IPS-15b (cell line): ENCODE measurements around the gene TSPYL4.
A peak's percentile ranks its signal among the peaks of the same experiment; 100 is the strongest.

ENCODE experiments used
- H3K27me3 ChIP-seq: one replicate; pipeline ENCODE4 v1.6.1; 2013; ENCODE audit warnings: low read length; ENCODE audit not compliant: control insufficient read depth, insufficient read depth
- H3K36me3 ChIP-seq: one replicate; pipeline ENCODE4 v1.6.1; 2013; ENCODE audit warnings: low read length; ENCODE audit not compliant: control insufficient read depth, insufficient read depth
- H3K4me1 ChIP-seq: one replicate; pipeline ENCODE4 v1.6.1; 2013; ENCODE audit warnings: mild to moderate bottlenecking, low read length; ENCODE audit not compliant: control insufficient read depth, insufficient read depth
- H3K4me3 ChIP-seq: one replicate; pipeline ENCODE4 v1.5.1; 2013; ENCODE audit warnings: low read depth, low read length
- H3K9ac ChIP-seq: one replicate; pipeline ENCODE4 v1.6.1; 2013; ENCODE audit warnings: low read depth, mild to moderate bottlenecking, low read length
- H3K9me3 ChIP-seq: one replicate; pipeline ENCODE4 v1.6.1; 2013; ENCODE audit warnings: mild to moderate bottlenecking, low read length; ENCODE audit not compliant: control insufficient read depth, insufficient read depth

The TSPYL4 gene

DNA sequence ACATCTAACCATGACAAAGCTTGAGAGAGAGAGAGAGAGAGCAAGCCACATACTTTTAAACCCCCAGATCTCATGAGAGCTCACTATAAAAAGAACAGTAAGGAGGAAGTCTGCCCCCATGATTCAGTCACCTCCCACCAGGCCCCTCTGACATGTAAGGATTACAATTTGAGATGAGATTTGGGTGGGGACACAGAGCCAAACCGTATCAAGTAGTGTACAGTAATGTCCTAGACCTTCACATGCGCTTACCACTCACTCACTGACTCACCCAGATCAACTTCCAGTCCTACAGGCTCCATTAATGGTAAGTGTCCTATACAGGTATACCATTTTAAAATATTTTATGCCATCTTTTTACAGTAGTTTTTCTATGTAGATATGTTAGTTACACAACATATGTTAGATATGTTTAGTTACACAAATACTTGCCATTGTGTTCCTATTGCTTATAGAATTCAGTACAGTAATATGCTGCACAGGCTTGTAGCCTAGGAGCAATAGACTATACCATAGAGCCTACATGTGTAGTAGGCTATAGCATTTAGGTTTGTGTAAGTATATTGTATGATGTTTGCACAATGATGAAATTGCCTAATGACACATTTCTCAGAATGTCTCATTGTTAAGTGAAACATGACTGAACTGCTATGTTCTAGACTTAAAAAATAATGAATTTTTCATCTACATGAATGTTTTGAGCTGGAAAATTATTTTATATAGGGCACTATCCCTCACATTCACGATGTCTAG, 14.1 kb upstream of the TSPYL4 start:
- Histone ChIP-seq H3K9ac (no peak overlapping the region), H3K4me1 (peaks cover 16% of the 10 kb centered on the region), H3K9me3 (no peaks in the 10 kb centered on the region), H3K27me3 (no peaks in the 10 kb centered on the region), H3K4me3 (no peak overlapping the region), H3K36me3 (no peaks in the 10 kb centered on the region)

DNA sequence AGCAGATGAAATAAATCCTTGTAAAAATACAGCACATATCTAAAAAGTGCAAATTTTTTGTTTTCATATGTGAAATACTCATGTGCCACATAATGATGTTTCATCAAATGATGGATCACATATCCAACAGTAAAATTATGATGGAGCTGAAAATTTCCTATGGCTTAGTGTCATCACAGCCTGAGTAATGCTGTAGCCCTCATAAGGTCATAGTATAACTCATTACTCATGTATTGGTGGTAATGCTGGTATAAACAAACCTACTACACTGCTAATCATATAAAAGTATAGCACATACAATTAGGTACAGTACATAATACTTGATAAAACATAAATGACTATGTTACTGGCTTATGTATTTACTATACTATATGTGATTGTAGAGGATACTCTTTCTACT, 12.9 kb upstream of the TSPYL4 start:
- no peaks in the 10 kb centered on the region for H3K27me3 ChIP-seq
- H3K9ac ChIP-seq = no peak overlapping the region
- no peak overlapping the region for H3K4me3 ChIP-seq
- H3K36me3 ChIP-seq = no peaks in the 10 kb centered on the region
- H3K9me3 ChIP-seq = no peaks in the 10 kb centered on the region
- peaks cover 9% of the 10 kb centered on the region for H3K4me1 ChIP-seq

GRCh38 chr6:116265041-116265829, 11.4 kb upstream of the TSPYL4 start:
- Histone ChIP-seq H3K9me3 (no peaks in the 10 kb centered on the region), H3K27me3 (no peaks in the 10 kb centered on the region), H3K4me1 (no peaks in the 10 kb centered on the region), H3K36me3 (no peaks in the 10 kb centered on the region), H3K4me3 (no peak overlapping the region), H3K9ac (no peak overlapping the region)

DNA sequence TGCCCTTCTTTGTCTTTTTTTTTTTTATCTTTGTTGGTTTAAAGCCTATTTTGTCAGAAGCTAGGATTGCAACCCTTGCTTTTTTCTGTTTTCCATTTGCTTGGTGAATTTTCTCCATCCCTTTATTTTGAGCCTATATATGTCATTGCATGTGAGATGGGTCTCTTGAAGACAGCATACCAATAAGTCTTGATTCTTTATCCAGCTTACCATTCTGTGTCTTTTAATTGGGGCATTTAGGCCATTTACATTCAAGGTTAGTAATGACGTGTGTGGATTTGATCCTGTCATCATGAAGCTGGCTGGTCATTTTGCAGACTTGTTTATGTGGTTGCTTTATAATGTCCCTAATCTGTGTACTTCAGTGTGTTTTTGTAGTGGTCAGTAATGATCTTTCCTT, 9.5 kb upstream of the TSPYL4 start:
- H3K36me3 ChIP-seq = no peaks in the 10 kb centered on the region
- no peak overlapping the region for H3K9ac ChIP-seq
- no peaks in the 10 kb centered on the region for H3K27me3 ChIP-seq
- no peaks in the 10 kb centered on the region for H3K4me1 ChIP-seq
- no peaks in the 10 kb centered on the region for H3K9me3 ChIP-seq
- H3K4me3 ChIP-seq = no peak overlapping the region

- no peak overlapping the region for H3K9ac ChIP-seq
- no peaks in the 10 kb centered on the region for H3K4me1 ChIP-seq
- H3K36me3 ChIP-seq = no peaks in the 10 kb centered on the region
- H3K4me3 ChIP-seq = no peak overlapping the region
- H3K27me3 ChIP-seq = no peaks in the 10 kb centered on the region
- no peaks in the 10 kb centered on the region for H3K9me3 ChIP-seq
These were observed 4.6 kb upstream of the TSPYL4 start for GRCh38 chr6:116258520-116258919.

GRCh38 chr6:116256694-116257093, 2.8 kb upstream of the TSPYL4 start:
- Histone ChIP-seq H3K9ac (no peak overlapping the region), H3K4me3 (no peak overlapping the region), H3K9me3 (no peaks in the 10 kb centered on the region), H3K27me3 (no peaks in the 10 kb centered on the region), H3K4me1 (peaks cover 7% of the 10 kb centered on the region), H3K36me3 (no peaks in the 10 kb centered on the region)

DNA sequence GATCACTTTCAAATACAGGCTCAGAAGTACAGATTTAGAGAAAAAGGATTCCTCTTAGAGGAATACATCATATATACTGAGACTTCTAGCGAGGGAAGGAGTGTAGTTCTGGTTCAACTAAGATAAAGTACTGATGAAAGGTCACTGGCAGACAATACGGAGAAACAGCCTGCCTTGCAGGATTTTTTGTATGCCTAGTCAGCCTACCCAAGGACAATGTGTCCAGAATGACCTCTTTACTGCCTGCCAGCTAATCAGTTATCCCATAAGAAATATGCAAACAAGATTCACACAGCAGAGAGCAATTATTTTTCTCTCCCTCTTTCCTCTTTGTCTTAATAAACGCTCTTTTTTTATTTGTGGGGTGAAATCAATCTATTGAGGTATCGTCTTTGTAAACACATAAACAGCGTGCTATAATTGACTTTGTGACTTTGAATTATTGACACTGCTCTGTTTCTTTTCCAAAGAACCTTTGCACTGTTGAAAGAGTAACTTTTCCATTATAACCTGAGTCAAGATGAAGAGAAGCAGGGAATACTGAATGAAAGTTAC, 1.4 kb upstream of the TSPYL4 start:
- Histone ChIP-seq H3K36me3 (no peaks in the 10 kb centered on the region), H3K9ac (no peak overlapping the region), H3K4me1 (peaks cover 10% of the 10 kb centered on the region), H3K9me3 (no peaks in the 10 kb centered on the region), H3K27me3 (no peaks in the 10 kb centered on the region), H3K4me3 (no peak overlapping the region)

GRCh38 chr6:116254297-116255056, 602 bp upstream of the TSPYL4 start:
- peak overlapping the region; percentile 90 for H3K4me3 ChIP-seq
- H3K27me3 ChIP-seq = no peaks in the 10 kb centered on the region
- no peaks in the 10 kb centered on the region for H3K36me3 ChIP-seq
- peaks cover 14% of the 10 kb centered on the region for H3K4me1 ChIP-seq
- no peaks in the 10 kb centered on the region for H3K9me3 ChIP-seq
- peak overlapping the region; percentile 74 for H3K9ac ChIP-seq

DNA sequence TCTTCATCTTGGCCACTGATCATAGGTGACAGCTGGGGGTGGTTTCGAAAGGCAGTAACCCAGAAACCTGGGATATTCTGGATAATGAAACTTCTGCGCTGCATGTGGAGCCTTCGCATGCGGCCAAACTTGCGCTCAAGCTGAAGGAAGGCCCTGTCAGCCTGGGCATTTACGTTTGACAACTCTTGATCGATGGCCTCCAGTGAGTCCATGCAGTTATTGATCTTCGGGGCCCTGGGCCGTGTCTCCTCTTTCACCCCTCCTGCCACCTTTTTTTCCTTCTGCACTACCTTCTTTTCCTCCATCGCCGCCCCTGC, 729 bp downstream of the TSPYL4 start:
- Histone ChIP-seq H3K4me3 (peak overlapping the region; percentile 90), H3K9me3 (no peaks in the 10 kb centered on the region), H3K36me3 (no peaks in the 10 kb centered on the region), H3K4me1 (peaks cover 14% of the 10 kb centered on the region), H3K9ac (no peak overlapping the region), H3K27me3 (no peaks in the 10 kb centered on the region)

DNA sequence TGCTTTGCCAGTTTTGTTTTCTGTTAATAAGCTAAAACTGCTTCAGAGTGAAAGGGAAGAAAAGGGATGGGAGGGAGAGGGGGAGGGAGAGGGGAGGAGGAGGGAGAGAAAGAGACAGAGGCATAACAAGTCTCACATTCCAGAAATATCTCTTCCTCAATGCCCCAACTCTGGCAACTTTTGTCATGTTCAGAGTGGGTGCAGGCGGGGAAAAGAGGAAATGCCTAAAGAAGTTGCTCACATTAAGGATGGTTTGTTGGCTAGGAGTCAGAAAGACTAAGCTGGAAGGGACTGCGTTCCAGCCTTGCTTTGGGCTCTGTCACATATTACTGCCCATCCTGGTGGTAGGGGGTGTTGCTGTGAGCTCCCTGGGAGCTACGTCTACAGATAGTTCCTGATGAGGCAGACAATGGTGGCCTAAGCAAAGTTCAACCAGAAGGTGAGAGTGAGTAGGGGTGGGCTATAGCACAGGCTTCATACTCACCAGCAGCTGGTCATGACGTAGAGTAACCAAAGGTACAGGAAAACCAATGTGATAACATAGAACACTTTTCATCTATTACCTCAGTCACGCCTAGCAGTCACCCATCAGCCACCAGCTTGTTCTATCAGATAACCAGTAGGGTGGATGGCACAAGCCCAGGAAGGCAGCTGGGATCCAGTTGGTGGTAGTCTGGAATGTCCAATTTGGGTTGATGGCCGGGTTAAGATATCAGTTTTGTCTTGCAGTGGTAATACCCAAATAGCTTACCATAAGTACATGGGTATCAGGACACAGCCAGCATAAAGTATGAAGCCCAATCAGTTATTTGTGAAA, 2.1 kb downstream of the TSPYL4 start:
- Histone ChIP-seq H3K9ac (no peak overlapping the region), H3K9me3 (no peaks in the 10 kb centered on the region), H3K36me3 (no peaks in the 10 kb centered on the region), H3K4me1 (peaks cover 14% of the 10 kb centered on the region), H3K4me3 (peak overlapping the region; percentile 22), H3K27me3 (no peaks in the 10 kb centered on the region)

DNA sequence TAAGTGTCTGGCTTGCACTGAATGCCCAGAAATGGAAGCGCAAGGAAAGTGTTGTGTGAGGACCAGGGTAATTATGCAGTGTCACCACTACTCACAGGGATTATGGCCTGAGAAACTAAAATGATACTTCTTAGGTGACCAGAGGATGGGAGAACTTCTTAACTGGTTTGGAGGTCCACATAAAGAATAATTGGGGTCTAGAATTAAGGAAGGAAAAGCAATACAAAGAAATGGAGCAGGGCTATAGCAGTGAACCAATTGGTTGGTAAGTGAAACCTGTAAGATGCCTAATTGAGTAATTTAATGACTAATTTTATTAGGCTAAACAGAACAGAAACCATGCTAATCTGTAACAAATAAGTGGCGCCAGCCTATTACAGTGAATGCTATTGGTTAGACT, 5.3 kb downstream of the TSPYL4 start:
- Histone ChIP-seq H3K27me3 (no peaks in the 10 kb centered on the region), H3K4me3 (no peak overlapping the region), H3K9ac (no peak overlapping the region), H3K9me3 (no peaks in the 10 kb centered on the region), H3K36me3 (no peaks in the 10 kb centered on the region), H3K4me1 (peaks cover 14% of the 10 kb centered on the region)
